GM20431 (cell line): ENCODE measurements around the gene LPAR5.

Experiments used
- in situ Hi-C: fragments of 300-500 bp; cut with MseI, MboI; formaldehyde crosslinking; loops from one replicate; pipeline ENCODE4 v1.15.0; 2020; ENCODE audit warnings: low sequenced_read_pairs; ENCODE audit not compliant: unreplicated experiment

Gene LPAR5

DNA sequence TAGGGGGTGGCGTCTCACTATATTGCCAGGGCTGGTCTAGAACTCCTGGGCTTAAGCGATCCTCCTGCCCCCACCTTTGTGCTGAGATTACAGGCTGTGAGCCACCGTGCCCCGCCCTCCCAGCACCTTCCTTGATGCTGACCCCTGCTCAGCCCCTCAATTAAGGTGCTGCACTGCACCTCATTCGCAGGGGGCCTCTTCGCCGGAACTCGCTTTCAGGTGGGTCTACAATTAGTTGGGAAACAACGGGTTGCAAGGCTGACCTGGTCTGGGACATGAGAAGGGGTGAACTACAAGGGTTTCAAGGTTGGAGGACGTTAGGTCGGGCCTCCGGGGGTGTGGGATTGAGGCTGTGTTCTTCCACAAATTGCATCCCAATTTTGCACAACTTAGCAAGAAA, 66.4 kb downstream of the LPAR5 start:
- in situ Hi-C loops: no loop called here
